LNCaP clone FGC (cell line): ENCODE data around the gene HEXIM1.

ENCODE experiments used
- DNase-seq: peaks from one replicate; pipeline ENCODE4 v3.0.0-alpha.2; 2011; ENCODE audit warnings: low read depth
- H3K4me3 ChIP-seq: 2 replicates; pipeline ENCODE4 v1.5.1; 2011; ENCODE audit warnings: mild to moderate bottlenecking, low read depth, low read length, control low read depth
- TF ChIP-seq, protein P1 (sequence below): IDR thresholded peaks from 2 replicates; pipeline ENCODE4 v1.5.1; 2012; ENCODE audit warnings: mild to moderate bottlenecking; ENCODE audit not compliant: control insufficient read depth, insufficient read depth; ENCODE audit errors: extremely low read depth

HEXIM1 gene

DNA sequence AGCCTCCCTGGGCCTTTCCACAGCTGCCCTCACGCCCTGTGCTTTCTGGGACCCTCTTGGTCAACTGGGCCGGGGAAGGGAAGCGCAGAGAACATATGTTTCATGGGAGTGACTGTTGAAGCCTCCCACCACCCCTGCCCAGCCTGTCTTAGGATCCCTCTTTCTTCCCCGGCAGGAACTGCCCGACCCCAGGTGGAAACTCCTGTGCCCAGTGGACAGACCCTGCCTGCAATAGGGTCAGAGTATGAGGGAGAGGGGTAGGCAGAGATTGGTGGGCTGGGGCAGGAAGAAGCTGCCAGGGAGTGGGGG lies 23.9 kb downstream of the HEXIM1 start:
- DNase-seq = no peak
- TF ChIP-seq, protein P1, sequence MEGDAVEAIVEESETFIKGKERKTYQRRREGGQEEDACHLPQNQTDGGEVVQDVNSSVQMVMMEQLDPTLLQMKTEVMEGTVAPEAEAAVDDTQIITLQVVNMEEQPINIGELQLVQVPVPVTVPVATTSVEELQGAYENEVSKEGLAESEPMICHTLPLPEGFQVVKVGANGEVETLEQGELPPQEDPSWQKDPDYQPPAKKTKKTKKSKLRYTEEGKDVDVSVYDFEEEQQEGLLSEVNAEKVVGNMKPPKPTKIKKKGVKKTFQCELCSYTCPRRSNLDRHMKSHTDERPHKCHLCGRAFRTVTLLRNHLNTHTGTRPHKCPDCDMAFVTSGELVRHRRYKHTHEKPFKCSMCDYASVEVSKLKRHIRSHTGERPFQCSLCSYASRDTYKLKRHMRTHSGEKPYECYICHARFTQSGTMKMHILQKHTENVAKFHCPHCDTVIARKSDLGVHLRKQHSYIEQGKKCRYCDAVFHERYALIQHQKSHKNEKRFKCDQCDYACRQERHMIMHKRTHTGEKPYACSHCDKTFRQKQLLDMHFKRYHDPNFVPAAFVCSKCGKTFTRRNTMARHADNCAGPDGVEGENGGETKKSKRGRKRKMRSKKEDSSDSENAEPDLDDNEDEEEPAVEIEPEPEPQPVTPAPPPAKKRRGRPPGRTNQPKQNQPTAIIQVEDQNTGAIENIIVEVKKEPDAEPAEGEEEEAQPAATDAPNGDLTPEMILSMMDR = no peak
- no peak overlapping the region for H3K4me3 ChIP-seq

GRCh38 chr17:45172541-45173286 lies 24.4 kb downstream of the HEXIM1 start:
- no peak for DNase-seq
- TF ChIP-seq, protein P1 = no peak
- H3K4me3 ChIP-seq = no peak overlapping the region

- no peak for DNase-seq
- TF ChIP-seq, protein P1 = no peak
- H3K4me3 ChIP-seq = no peak overlapping the region
Observed at GRCh38 chr17:45175759-45176115, 27.5 kb downstream of the HEXIM1 start.

DNA sequence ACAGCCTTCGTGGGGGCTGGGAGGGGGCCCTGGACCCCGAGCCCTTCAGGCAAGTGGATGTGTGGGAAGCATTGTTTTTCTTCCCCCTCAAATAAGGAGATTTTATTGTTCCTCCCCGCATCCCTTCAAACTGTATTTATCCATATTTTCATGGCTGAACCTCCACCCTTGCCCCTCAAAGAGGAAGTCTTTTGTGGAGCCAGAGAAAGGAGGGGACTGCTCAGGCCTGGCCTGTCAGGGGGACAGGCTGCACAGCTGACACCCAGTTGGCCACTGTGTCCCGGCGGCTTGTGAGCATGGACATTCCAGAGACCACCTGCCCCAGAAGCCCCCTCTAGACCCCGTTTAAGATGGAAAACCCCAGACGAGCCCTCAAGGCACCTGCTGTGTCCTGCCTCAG lies 29.3 kb downstream of the HEXIM1 start:
- DNase-seq = no peak
- TF ChIP-seq, protein P1 = no peak
- no peak overlapping the region for H3K4me3 ChIP-seq

GRCh38 chr17:45184144-45184543 lies 35.9 kb downstream of the HEXIM1 start:
- DNase-seq = no peak
- H3K4me3 ChIP-seq = no peak overlapping the region
- TF ChIP-seq, protein P1 = no peak

- H3K4me3 ChIP-seq = no peak overlapping the region
- DNase-seq = no peak
- TF ChIP-seq, protein P1 = no peak
Observed at GRCh38 chr17:45186801-45187354, 38.6 kb downstream of the HEXIM1 start.

DNA sequence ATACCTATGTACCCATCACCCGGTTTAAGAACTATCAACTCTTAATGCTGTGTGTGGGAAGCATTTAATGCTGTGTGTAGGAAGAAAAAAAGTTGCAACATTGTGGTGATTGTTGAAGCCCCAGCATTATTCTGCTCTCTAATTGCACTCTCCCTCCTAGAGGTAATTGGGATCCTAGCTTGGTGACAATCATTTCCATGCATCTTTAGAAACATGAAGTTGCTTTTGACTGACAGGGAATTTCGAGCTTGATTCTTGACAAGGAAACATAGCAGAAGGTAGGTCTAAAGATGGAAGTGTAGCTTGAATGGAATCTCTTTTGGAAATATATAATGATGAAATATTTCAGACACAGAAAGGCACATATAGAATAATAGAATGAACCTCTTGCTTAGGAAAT lies 40.7 kb downstream of the HEXIM1 start:
- DNase-seq = no peak
- TF ChIP-seq, protein P1 = no peak
- no peak overlapping the region for H3K4me3 ChIP-seq
